ENCODE measurements around the gene SHISAL1. TPM values are rescaled to one million over a fixed set of nuclear protein-coding genes. Genes with fewer than 3 reads are reported as not detected.

The SHISAL1 gene
- total RNA-seq, 1 experiment from 2014 or later, result not detected

GRCh38 chr22:44229809-44230208 lies 82.9 kb downstream of the SHISAL1 start:
- CTCF ChIA-PET, result no interaction called here
- intact Hi-C loops (cut with micrococcal nuclease; ENCODE audit: unreplicated experiment), result no loop called here
- Mint-ChIP-seq H3K4me1 (ENCODE audit: low read depth, unreplicated experiment) (no peaks in the 10 kb centered on the region), H3K9me3 (ENCODE audit: low read depth, unreplicated experiment) (no peaks in the 10 kb centered on the region), H3K36me3 (ENCODE audit: insufficient read depth, unreplicated experiment) (no peaks in the 10 kb centered on the region), H3K27me3 (ENCODE audit: unreplicated experiment) (peaks cover 32% of the 10 kb centered on the region), H3K4me3 (ENCODE audit: low read depth, unreplicated experiment) (no peak overlapping the region), H3K27ac (ENCODE audit: unreplicated experiment) (no peak overlapping the region)
- no peak for TF ChIP-seq CTCF (IDR thresholded peaks at IDR 0.05; ENCODE audit: unreplicated experiment)
- no peak for DNase-seq
- BruUV-seq (replicated peaks), result no TSS peak

- Mint-ChIP-seq H3K36me3 (ENCODE audit: insufficient read depth, unreplicated experiment) (no peaks in the 10 kb centered on the region), H3K4me1 (ENCODE audit: low read depth, unreplicated experiment) (no peaks in the 10 kb centered on the region), H3K9me3 (ENCODE audit: low read depth, unreplicated experiment) (no peaks in the 10 kb centered on the region), H3K27ac (ENCODE audit: unreplicated experiment) (no peak overlapping the region), H3K4me3 (ENCODE audit: low read depth, unreplicated experiment) (no peak overlapping the region), H3K27me3 (ENCODE audit: unreplicated experiment) (peaks cover 37% of the 10 kb centered on the region)
- CTCF ChIA-PET, result no interaction called here
- no TSS peak for BruUV-seq (replicated peaks)
- DNase-seq, result no peak
- no peak for TF ChIP-seq CTCF (IDR thresholded peaks at IDR 0.05; ENCODE audit: unreplicated experiment)
- intact Hi-C loops (cut with micrococcal nuclease; ENCODE audit: unreplicated experiment), result no loop called here
These were observed 83.4 kb downstream of the SHISAL1 start for GRCh38 chr22:44229331-44229730.

- intact Hi-C loops (cut with micrococcal nuclease; ENCODE audit: unreplicated experiment), result no loop called here
- no peak overlapping the region for H3K4me3 Mint-ChIP-seq (ENCODE audit: low read depth, unreplicated experiment)
- TF ChIP-seq CTCF (IDR thresholded peaks at IDR 0.05; ENCODE audit: unreplicated experiment), result no peak
- DNase-seq, result no peak
- BruUV-seq (replicated peaks), result no TSS peak
- H3K27ac Mint-ChIP-seq (ENCODE audit: unreplicated experiment), result no peak overlapping the region
- no peaks in the 10 kb centered on the region for H3K36me3 Mint-ChIP-seq (ENCODE audit: insufficient read depth, unreplicated experiment)
- peaks cover 61% of the 10 kb centered on the region for H3K27me3 Mint-ChIP-seq (ENCODE audit: unreplicated experiment)
- CTCF ChIA-PET, result no interaction called here
- H3K4me1 Mint-ChIP-seq (ENCODE audit: low read depth, unreplicated experiment), result no peaks in the 10 kb centered on the region
- no peaks in the 10 kb centered on the region for H3K9me3 Mint-ChIP-seq (ENCODE audit: low read depth, unreplicated experiment)
These were observed 86.9 kb downstream of the SHISAL1 start for GRCh38 chr22:44225812-44226211.

- no peak for TF ChIP-seq CTCF (IDR thresholded peaks at IDR 0.05; ENCODE audit: unreplicated experiment)
- H3K9me3 Mint-ChIP-seq (ENCODE audit: low read depth, unreplicated experiment), result no peaks in the 10 kb centered on the region
- DNase-seq, result no peak
- peaks cover 65% of the 10 kb centered on the region for H3K27me3 Mint-ChIP-seq (ENCODE audit: unreplicated experiment)
- H3K4me3 Mint-ChIP-seq (ENCODE audit: low read depth, unreplicated experiment), result no peak overlapping the region
- no TSS peak for BruUV-seq (replicated peaks)
- H3K27ac Mint-ChIP-seq (ENCODE audit: unreplicated experiment), result no peak overlapping the region
- H3K36me3 Mint-ChIP-seq (ENCODE audit: insufficient read depth, unreplicated experiment), result no peaks in the 10 kb centered on the region
- CTCF ChIA-PET, result no interaction called here
- no peaks in the 10 kb centered on the region for H3K4me1 Mint-ChIP-seq (ENCODE audit: low read depth, unreplicated experiment)
- intact Hi-C loops (cut with micrococcal nuclease; ENCODE audit: unreplicated experiment), result no loop called here
These were observed 87.6 kb downstream of the SHISAL1 start for GRCh38 chr22:44225091-44225689.
